COR-L47 (cell line): ENCODE results near the gene SRPRA.
A peak's percentile ranks its signal among the peaks of the same experiment; 100 is the strongest.
"Not testable (repeated sequence)": the region's sequence is repeated elsewhere in the genome, so short reads cannot be mapped to it uniquely, and the experiment has no call there.

Experiments used
- DNase-seq: peaks from one replicate; lab custom pipeline; 2025; lab: John Stamatoyannopoulos, UW

Gene SRPRA

DNA sequence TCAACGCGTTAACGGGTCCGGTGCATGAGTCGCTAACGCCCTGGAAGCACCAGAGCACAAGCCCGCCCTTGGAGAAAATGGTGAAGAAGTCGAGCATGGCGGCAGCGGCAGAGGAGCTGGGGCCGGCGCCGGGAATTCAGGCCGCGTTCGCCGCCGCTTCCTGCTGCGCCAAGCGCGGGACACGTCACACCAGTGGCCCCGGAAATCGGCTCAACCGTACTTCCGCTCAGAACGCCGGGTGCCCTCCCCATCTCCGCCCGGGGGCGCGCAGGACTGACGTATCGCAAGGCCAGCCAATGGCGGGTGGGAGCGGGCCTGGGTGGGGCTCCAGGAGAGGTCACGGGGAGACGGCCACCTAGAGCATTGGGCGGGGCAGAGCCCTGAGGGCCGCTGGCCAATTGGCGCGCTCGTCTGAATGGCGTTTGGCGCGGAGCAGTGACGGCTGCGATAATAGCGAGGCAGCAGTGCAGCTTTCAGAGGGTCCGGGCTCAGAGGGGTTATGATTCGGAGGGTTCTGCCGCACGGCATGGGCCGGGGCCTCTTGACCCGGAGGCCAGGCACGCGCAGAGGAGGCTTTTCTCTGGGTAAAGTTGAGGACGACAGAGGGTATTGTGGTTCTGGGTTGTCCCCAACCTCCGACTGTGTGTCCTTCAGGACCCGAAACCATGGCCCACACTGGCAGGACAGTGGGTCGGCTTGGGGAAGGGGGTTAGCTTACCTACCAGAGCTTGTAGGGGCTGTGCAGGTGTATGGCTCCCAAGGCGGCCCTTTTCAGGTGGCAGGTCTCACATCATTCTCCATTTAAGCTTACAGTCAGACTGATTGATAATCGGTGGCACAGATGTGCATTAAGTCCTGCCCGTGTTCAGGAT lies at the start of gene SRPRA, which contains the start of gene FOXRED1:
Gene SRPRA, minus strand, starts transcription at position 188 of the 872 bp plus-strand sequence. Its CDS starts 91 bp downstream, at position 97.
Gene FOXRED1, plus strand, starts transcription at position 447 of the 872 bp plus-strand sequence. Its CDS starts 53 bp downstream, at position 500.
- peak; percentile 99 for DNase-seq

DNA sequence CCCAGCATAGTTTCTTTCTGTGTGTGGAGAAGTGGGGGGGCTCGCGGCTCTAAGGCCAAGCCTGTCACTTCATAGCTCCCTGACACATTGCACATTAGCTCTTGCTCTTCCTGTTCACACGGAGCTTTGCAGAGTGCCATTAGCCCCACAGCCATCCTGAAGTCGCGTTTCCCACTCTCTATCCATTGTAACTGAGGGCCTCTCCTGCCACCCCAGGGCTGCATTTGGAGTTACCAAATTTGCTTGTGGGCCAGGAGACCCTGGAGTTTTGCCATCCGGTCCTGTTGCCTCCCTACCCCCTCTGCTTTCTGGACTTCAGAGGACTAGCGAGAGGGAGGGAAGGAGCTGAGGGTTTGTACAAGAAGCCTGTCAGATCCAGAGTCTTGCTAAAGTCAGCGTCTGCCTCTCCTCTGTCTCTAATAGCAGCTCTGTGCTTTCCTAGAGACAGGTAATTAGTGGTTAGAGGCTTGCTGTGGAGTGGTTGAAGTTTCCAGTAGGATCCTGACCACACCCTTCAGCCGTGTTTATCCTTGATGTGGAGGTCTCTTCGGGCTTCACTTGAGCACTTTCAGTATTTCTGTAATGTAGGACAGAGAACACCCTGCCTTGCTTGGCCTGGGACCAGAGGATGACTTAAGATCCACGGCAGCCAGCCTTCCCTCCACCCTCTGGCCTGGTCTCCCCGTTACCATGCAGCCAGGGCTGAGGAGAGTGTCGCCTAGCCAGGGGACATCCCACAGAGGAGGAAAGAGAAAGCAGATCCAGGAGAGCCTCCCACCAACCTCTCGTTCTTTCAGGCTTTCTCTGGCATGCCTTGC lies 49.3 kb upstream of the SRPRA start:
- DNase-seq: no peak

- DNase-seq: no peak
These were observed 48.7 kb upstream of the SRPRA start for GRCh38 chr11:126317432-126317755.

DNA sequence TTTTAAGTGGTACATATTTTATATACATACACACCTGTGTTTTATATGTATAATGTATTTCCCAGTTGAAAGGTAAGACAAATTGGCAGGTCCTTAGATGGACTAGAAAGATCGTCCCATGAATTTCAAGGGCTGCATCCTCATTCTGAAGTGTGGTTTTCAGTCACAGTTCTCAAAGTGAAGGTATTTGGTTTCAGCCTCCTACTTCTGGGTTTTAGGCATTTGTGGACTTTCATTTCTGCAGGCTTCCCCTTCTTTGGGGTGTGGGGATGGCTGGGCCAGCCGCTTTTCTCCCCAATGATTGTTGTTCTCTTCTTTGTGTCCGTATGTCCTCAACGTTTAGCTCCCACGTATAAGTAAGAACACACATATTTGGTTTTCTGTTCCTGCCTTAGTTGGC lies 45.1 kb upstream of the SRPRA start:
- no peak for DNase-seq

DNA sequence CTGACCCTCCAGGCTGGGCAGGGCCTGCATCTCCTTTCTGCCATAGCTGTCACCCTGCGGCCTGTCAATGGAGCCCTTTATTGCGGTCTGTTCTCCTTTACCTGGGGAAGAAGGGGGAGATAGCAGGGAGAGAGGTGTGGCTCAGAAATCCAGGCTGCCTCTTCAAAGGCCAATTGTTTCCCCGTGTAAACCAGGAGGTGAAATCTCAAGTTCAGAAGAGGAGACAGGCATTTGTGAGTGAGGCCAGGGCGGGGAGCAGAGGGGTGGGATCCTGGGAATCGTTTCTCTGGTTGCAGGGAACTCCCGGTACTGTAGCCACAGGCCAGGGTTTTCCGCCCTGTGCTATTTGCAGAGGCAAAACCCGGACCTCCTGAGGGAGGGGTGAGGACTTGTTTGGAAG lies 44.3 kb upstream of the SRPRA start:
- DNase-seq: no peak

- DNase-seq: no peak
These were observed 43.0 kb upstream of the SRPRA start for GRCh38 chr11:126311401-126312291.

DNA sequence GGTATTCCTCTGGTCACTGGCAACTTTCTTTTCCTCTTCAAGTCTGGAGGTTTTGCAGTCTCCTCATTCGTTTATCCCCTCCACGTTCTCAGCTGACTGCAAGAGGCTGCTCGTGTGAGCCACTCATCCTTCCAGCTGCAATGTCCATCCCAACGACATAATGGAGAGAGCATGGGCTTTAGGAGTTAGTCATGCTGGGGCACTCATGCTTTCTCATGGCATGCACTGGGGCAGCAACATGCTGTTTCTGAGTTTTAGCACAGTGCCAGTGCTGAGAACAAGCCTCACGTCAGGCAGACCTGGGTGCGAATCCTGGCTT lies 42.3 kb upstream of the SRPRA start:
- no peak for DNase-seq

- DNase-seq: peak; percentile 29
These were observed 41.7 kb upstream of the SRPRA start for GRCh38 chr11:126310200-126310991.

DNA sequence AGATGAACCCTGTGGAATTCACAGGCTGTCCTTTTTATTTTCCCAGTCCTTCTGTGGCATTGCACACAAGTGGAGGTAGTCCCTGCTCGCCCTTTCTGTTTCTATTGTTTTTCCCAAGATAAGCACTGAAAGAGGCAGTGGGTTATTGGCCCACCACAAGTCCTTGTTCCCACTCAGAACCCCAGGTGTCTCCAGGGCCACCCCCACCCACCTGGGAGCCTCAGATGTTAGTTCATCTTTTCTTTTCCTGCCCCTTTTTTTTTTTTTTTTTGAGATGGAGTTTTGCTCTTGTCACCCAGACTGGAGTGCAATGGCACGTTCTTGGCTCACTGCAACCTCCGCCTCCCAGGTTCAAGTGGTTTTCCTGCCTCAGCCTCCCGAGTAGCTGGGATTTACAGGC lies 40.1 kb upstream of the SRPRA start:
- DNase-seq: not testable (repeated sequence)

DNA sequence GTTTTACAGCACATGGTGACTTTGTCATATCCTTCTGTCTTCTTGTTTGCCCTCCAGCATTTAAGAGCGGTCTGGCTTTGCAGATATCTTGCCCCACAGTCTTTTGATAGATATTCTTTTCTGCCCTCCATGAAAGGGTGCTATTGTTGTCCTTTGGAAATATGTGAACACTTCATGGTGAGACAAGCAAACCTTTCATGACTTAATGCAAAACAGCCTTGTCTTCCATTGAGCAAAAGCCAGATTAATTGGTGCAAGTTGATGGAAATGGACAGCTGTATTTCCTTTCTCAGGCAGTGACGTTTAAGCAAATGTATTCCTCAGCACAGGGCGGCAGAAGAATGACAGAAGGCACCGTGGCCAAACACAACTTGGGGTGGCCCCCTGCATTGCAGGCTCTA lies 39.6 kb upstream of the SRPRA start:
- DNase-seq: no peak

- DNase-seq: peak; percentile 31
These were observed 39.0 kb upstream of the SRPRA start for GRCh38 chr11:126307706-126308105.

- no peak for DNase-seq
These were observed 37.0 kb upstream of the SRPRA start for GRCh38 chr11:126305699-126306098.

DNA sequence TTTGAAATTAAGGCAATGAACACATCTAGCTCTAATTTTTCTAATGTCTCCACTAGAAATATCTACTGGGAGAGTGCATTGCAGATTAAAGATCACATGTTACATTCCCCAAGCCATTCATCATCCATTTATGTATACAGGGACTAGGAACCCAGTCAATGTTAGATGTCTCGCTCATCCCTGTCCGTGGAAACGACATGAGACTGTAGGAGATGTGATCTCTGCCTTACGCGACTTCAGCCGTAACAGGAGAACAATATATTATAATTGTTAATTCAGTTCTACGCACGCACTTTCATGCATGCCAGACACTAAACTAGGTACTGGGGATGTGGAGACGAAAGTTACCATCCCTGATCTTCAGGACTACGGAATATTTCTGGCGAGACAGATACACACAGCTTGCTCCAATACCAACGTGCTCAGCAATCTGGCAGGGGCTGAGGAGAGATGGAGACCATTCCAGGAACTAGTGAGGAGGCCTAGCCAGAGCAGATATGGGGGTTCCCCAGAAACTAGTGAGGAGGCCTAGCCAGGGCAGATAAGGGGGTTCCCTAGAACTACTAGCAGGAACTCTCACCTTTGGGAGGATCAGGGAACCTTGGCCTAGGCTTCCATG lies 35.9 kb upstream of the SRPRA start:
- no peak for DNase-seq

GRCh38 chr11:126303623-126304456 lies 35.1 kb upstream of the SRPRA start, which contains the start of gene DCPS:
TSS of gene DCPS (plus strand) at chr11:126304060. CDS start at chr11:126304081, 21 bp downstream.
- peak; percentile 81 for DNase-seq

DNA sequence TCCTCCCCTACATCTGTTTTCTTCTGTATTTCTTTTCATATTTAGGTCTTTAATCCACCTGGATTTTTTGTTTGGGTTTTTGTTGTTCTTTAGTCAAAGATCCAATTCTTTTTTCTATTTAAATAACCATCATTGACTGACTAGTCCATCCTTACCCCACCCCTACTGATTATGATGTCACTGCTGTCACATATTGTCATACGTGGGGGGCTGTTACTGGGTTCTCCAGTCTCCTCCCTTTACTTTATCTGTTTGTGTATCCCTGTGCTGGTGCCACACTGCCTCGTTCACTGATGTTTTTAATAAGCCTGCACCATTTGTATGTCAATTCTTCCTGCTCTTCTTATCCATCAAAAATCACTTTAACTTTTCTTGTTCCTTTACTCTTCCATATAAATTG lies 28.3 kb upstream of the SRPRA start:
- DNase-seq: no peak

DNA sequence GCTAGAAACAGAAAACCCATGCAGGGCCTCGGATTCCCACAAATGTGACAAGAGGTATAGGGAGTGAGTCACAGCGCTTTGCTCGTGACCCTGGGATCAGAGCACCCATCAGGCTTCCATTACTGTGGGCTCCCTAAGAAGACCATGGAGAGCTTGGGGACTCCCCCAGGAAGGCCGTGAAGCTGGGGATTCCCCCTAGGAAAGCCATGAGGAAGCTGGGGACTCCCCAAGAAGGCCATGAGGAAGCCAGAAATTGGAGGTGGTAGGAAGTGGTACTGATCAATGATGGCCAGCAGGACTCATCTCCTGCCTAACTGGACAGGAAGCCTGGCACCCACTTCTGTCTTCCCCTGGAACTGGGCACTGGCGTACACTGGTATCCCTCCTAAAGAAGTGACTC lies 25.0 kb upstream of the SRPRA start:
- no peak for DNase-seq

GRCh38 chr11:126290887-126291286 lies 22.2 kb upstream of the SRPRA start:
- no peak for DNase-seq

GRCh38 chr11:126288237-126288636 lies 19.5 kb upstream of the SRPRA start:
- DNase-seq: no peak

- DNase-seq: peak; percentile 67
These were observed 16.1 kb upstream of the SRPRA start for GRCh38 chr11:126284829-126285228.
